NCI-H774 (cell line): Measurements from ENCODE around the gene MAPK12.

Source experiments
- DNase-seq: peaks from one replicate; lab custom pipeline; 2025; lab: John Stamatoyannopoulos, UW

The MAPK12 gene

DNA sequence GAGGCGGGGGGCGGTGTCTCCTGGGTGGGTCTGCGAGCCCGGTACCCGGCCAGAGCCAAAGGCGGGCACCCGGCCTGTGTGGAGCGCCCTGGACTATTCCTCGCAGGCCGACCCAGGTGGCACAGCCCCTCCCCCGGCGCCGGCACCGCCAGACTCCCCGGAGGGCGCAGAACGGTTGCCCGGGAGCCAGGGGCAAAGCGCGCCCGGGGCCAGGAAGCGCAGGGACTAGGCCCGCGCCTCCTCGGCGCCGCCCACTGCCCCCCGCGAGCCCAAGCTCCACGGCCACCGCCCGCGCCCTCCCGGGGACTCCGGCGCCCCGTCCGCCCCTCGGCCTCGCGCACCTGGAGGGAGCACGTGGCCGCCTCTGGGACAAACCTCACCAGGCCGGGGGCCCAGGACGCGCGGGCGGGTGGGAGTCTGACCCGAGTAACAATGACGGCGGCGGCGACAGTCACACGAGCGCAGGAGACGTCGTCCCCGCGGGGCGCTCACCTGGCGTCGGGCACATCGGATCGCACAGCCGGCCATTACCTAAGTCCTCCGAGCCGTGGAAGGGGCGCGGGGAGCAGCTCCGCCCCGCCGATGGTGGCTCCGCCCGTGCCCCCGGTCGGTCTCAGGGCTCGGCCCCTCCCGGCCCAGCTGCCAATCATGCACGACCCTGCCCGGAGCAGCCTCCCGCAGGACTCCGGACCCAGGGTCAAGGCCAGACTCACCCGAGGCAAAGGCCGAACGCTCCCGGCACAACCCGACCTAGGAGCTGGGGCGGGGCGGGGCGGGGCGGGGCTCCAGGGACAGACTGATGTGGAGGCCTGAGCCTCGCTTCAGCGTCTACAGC is 38.5 kb upstream of the MAPK12 start:
- DNase-seq, result no peak

DNA sequence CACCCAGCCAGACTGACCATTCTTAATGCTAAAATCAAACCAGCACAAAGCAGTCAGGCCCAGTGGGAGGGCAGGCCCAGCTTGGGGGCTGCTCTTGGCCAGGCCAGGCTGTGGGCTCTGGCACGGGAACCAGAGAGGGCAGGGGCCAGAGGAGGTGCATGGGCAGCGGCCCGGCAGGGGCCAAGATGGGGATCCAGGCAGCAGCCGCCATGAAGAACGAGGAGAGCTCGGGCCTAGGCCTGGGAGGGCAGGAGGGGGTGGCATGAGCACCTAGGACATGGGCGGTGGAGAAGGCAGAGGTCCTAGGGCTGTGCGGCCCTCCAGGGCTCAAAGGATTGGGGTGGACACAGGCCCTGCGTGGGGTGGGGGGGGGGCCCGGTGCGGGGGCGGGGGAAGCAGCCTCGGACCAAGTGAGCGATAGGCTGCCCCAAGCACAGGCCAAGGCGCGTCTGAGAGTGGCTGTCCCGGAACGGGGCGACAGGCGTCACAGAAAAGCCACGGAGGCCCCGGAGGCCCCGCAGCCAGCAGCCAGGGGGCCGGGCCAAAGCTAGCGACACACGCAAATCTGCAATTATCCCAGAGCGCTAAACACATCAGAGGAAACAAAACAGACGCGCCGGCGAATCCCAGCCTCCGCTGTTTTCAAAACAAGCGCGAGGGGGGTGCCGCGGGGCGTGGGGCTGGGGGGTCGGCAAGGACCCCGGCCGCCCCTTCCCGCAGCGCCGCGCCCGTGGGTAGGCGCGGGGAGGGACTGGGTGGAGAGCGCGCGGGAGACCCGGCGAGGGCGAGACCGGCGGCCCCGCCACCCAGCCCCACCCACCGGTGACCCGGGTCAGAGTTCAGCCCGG is 37.7 kb upstream of the MAPK12 start:
- DNase-seq, result no peak

DNA sequence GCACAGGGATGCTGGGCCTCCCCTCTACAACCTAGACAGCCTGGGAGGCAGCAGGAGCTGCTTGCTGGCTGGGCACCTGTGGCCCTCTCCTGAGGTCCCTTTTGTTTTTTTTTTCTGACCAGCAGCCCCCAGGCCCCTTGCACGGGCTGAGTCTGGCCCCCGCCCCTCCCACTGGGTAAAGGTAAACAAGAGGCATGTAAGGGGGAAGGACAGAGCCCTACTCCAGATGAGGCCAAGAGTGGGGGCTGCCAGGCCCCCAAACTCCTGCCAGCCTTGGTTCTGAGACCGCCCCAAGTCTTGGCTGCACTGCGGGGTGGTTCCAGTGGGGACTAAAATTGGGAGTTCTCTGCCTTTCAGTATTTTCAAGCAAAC is 36.8 kb upstream of the MAPK12 start:
- DNase-seq, result no peak

DNA sequence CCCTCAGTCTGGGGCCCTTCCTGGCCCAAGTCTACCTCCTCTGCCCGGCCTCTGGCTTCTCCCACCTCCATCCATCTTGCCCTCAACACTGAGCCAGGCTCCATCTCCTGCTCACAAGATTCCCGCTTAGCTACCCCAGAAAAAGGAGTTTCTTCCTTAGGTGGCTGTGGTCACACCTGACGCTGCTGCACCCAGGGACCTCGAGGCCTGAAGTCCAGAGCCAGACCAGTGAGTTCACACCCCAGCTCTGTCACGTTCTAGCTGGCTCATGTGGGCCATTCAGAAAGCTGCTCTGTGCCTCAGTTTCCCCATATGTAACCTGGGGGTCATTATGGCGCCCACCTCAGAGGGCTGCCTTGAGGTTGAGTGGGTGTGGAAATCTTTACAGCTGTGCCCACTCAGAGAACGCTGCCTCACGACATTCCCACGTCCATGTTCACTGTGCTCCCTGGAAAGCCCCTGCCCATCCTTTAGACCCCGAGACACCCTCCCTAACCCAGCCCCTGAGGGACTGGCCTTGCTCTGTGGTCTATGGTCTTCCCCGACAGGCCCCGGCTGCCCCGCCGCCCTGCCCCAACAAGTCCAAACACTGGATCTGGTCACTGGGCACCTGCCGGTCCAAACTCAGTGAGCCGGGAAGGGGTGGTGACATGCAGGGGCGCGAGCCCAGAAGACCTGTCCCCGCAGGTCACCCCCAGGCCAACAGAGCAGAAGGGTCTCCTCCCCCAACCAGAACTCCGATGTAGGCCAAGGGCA is 36.2 kb upstream of the MAPK12 start:
- no peak for DNase-seq

DNA sequence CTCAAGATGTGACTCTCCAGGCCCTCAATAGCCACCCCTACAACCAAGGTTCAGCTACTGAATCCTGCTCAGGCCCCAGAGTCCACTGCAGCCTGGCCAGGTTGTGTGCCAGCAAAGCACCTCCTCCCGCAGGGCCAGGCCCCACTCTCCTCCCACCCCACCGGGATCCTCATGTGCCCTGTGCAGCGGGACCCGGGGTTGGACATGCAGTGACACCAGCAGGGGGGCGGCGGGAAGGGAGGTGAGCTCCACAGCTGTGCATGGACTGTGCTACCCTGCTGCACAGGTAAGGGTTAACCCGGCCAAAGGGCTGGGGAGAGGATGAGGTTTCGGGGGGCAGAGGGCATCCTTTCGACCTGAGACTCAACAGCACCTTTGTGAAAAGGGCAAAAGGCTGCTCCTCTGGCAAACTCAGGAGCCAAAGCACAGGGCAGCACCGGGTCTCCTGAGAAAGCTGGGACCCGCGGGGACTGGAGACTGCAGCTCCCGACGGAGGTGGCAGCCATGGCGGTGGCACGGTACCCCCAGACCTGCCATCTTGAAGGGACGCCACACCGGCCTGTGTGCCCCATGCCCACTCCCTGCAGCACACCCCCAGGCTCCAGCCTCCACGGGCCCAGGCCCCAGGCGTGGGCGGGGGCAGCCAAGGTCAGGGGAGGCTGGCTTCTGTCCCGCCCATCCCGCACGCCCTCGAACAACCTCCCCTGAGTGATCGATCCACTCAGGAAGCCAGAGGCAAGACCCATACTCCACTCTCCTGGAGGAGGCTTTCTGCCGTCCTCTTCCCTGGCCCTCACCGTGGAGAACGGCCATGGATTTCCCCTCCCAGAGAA is 35.4 kb upstream of the MAPK12 start:
- no peak for DNase-seq

DNA sequence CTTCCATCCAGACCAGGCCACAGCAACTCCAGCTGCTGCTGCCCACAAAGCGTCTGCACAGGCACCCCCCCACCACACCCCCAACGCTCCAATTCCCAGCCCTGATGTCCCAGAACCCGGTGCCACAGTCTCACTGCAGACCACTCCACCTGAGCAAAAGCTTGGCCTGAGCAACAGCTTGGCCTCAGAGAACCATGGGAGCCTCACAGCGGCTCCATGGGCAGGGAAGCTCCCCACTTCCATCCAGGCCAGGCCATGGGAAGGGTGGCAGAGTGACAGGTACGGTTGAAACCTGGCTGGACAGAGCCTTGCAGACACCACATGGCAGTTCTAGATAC is 32.8 kb upstream of the MAPK12 start:
- no peak for DNase-seq

DNA sequence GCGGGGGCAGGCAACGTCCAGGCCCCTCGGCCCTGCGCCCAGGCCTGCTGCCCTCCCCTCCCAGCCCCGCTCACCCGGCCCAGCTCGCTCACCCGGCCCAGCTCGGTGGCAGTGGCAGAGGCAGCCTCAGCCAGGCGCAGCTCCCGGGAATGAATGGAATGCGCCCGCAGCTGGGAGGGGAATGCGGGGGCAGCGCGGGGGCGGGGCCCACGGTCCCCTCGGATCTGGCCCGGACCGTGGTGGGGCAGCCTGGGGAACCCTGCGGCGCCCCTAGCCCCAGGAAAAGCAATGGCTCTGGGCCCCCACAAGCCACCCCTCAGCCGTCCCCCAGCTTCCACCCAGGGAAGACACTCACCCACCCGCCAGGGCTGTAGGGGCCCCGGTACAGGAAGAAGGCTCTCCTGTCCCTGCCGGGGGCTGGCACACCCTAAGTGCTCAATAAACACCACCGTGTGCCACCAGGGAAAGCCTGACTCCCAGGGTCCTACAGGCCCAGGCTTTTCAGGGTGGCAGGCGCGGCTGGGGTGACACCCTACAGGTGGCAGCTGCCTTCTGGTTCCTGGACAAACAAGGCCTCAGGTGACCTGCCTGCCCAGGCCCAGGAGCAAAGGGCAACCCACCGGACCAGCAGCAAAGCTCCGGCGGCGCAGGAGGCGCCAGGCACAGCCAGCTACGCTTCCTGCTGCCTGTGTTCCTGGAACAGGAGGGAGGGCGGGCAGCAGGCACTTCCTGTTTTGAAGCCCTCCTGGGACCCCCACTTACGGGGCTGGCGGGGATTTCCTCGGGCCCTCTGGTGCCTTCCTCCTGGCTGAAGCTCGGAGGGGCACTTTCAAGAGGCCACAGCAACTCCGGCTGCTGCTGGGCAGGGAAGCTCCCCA is 32.2 kb upstream of the MAPK12 start:
- DNase-seq, result no peak

DNA sequence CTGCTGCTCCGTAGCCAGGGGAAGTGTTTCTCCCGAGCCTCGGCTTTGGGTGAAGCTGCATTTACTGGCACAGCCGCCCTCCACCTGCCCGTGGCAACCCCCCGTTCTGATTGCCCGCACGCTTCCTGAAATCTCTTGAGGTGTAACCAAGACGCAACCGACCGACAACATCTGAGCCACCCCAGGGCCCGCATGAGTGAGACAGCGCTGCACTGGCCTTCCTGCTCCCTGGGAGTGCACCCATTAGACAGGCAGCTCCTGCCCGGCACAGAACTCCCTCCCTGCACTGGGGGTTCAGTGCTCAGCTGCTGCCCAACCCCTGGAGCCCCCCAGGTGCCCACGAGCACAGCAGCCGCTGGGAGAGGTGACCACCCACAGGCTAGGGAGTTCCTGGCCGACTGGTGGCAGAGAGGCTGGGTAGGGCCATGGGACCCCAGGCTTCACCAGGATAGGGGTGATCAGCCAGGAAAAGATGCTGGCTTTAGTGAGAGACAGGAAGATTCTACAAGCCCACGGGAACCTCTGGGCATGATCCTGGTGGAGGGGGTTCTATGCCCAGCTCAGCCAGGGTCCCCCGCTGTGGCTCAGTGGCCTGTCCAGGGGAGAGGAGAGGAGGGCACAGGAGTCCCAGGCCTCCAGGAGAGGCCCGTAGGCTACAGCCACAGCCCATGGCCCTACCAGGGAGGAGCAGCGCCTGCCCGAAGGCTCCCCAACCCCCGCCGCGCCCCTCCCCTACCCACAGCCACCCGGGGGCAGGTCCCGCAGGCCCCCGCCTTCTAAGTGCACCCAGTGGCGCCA is 31.4 kb upstream of the MAPK12 start:
- no peak for DNase-seq

DNA sequence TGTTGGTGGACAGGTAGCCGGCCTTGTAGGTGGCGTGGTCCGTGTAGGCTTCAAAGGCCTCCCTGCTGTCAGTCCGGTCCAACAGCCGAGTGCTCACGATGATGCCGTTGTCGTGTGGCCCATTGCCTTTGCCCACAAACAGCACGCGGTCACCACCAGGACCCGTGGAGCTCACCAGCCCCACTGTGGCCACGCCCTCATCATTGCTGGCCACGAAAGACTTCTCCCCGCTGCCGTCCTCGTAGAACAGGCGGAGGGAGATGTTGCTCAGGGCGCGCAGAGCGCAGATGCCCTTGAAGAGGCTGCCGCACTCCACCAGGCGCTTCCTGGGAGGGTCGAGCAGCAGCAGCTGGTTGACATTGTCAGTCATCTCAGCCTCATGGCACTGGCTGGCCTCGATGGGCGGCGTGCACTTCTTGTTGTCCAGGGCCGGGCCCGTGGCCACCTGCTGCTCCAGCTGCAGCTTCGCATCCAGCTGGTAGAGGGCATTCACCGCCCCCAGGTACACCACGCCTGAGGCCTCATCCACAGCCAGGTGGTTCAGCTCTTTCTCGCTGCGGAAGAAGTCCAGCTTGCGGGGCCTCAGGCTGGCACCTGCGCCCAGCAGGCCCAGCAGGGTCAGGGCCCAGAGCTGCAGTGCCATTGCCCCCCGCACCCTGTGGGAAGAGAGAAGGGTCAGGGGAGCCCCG is 28.6 kb upstream of the MAPK12 start:
- DNase-seq, result no peak

DNA sequence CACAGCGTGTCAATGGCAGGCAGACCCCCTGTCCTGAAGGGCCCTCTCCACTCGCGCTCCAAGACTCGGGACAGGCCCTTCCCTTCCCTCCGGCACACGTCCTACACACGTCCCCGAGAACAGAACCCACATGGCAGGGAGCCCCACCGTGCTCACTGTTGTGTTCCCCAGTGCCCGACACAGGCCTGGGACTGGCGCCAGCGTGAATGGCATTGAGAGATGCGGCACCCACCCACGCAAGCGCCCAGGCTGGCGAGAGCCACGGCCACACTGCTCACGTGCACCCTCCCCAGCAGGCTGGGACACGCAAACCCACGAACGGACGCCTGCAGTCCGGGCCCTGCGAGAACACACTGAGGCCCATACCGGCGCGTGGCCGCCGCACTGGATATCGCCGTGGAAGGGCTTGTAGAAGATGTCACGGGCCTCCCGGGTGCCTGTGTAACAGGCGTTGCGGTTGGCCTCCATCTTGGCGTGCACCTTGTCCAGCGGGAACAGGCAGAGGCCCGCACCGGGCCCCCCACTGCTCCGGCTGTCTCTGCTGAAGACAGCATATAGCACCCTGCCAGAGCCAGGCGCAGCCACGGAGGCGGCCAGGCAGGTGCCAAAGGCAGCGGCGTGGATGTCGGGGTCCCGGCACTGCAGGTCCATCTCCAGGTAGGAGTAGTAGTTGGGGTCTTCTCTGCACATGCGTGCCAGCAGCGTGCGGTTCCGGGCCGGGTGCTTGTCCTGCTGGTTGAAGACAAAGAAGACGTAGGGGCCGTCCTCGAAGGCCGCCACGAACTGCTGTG is 27.9 kb upstream of the MAPK12 start:
- no peak for DNase-seq

DNA sequence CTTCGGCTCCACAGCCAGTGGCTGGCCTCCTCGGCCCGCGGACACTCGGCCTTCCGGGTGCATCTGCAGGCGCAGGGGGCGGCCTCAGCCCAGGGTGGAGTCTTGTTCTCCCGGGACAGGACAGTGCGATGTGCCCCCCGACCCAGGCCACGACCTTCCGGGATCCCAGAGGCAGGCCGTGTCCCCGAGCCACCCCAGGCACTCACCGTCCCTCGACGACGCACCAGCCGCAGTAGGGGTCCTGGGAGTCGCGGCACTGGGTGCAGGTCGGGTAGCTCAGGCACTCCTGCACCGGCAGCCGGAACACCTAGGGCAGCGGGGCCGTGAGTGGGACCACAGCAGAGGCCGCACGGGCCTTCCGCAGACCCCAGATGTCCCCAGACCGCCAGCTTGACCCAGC is 26.2 kb upstream of the MAPK12 start:
- DNase-seq, result no peak

DNA sequence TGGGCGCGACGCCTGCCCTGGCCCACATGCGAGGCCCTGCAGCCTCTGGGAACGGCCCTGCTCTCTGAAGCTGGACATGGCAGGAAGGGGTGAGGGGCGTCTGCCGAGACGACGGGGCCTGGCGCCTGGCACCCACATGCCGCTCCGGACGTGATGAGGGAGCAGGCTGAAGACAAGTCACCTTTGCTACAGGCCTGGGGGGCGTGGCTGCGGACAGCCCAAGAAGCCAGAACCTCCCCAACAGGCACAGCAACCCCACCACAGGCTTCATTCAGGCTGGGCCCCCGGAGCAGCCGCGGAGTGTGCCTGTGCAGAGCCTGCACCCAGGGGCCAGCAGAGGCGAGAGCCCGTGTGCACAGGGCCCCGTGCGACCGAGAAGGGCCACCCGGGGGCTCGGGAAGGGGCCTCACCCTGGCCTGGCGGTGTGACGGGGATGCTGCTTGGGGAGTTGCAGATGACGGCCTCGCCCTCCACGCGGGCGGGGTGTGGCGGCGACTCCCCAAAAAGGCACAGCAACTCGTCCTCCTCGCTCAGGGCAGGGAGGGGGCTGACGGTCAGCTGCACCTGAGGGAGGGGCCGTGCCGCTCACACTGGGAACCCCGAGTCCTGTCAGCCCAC is 25.3 kb upstream of the MAPK12 start:
- DNase-seq, result no peak

DNA sequence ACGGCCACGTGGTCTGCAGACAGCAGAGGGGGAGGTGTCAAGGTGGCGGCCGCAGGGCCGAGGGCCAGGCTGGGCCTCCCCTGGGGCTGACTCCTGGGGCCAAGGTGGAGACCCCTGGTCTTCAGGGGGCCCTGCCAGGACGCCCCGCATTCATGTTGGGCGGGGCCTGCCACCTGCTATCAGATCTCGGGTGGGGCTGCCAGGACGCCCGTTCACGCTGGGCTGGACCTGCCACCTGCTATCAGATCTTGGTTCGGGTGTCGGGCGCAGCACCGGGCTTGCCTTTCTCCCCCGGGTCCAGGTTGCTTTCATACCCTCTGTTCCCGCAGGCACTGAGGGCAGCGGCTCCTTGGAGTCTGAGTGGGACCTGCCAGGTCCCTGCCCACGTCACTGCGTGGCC is 24.8 kb upstream of the MAPK12 start:
- DNase-seq, result no peak

DNA sequence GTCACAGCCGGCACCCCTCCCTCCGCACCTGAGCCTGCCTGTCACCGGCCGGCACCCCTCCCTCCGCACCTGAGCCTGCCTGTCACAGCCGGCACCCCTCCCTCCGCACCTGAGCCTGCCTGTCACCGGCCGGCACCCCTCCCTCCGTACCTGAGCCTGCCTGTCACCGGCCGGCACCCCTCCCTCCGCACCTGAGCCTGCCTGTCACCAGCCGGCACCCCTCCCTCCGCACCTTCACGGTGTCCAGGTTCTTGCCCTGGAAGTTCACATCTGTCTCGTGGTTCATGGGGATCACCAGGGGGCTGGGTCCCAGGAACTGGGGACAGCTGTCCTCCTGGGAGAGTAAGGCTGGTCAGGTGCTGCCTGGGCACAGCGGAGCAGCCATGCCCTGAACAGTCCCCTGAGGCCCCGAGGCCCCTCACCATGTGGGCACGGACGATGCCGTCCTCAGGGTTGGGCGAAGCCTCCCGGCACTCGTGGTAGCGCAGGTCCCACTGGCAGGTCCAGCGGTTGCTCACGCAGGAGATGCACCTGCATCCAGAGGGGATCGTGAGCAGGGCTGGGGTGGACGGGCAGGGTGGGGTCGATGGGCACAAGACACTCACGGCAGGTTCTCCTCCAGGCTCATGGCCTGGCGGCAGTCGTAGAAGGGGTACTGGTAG is 24.2 kb upstream of the MAPK12 start:
- DNase-seq, result no peak

DNA sequence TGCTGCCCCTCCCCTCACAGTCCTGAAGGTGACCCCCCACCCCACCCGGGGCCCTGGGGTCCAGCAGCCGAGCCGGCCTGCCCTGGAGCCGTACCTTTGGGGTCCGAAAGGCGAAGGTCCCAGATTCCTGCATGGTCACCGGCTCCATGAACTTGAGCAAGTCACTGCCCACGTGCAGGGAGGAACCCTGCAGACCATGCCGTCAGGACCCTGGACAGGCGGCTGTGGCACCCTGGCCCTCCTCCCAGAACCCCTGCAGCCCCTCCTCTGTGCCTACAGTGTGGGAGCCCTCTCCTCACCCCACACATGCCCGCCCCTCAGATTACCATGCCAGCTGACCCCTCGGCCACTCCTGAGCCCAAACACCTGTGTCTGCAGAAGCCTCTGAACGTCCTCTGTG is 23.0 kb upstream of the MAPK12 start:
- DNase-seq, result no peak

DNA sequence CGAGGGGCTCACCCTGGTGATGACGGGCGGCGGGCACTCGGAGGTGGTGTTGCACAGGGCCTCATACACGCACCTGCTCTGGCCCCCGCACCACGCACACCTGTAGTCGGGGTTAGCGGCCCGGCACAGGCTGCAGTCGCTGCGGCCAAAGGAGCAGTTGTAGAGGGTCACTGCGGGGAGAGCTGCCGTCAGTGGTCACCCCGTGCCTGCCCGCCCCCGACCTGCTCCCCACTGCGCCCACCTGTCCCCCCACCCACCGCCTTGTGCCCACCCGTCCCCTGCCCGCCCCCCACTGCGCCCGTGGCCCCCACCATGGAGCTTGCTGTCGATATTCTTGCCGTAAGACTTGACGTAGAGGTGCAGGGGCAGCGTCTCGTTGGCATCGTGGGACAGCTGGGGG is 22.3 kb upstream of the MAPK12 start:
- DNase-seq, result no peak

DNA sequence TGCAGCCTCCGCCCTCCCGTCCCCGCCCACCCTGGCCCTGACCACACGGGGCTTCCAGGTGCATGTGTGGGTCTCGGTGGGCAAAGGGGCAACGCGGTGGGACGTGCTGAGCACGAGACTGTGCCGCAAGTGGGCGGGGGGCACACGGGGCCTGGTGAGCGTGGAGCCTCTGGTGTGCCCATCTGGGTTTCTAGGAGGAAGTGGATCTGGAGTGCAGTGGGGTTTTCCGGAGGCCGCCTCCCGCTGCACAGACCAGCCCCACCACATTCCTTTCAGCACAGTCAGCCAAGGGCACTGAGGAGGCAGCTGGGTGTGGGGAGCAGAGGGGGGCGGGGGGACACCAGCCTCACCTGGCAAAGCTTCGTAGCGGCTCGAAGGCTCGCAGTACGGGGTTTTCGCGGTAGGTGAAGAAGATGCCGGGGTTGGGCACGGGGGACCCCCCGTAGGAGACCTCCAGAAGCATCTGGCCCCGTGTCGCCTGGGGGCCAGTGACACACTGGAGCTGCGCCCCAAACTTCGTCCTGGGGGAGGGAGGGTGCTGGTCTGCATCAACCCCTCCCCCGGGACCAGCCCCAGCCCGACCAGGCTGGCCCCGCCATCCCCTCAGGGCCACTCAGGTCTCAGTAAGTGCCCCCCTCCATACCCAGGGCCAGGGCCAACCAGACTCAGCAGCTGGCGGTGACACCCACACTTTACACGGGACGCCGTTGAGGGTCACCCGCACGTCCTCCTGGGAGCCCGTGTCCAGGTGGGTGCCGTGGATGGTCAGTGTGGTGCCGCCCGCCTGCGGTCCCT is 21.1 kb upstream of the MAPK12 start:
- DNase-seq, result no peak
